PC-9 (cell line): ENCODE results near the gene FUOM.

Source experiments
- CTCF ChIP-seq: fragments of 200-600 bp; sonication (generic); conservative IDR thresholded peaks from 2 replicates; pipeline ENCODE4 v1.6.1; 2017; ENCODE audit warnings: mixed run types, antibody characterized with exemption, mild to moderate bottlenecking, moderate library complexity
- EZH2 ChIP-seq: fragments of 200-600 bp; sonication (generic); IDR thresholded peaks from 2 replicates; pipeline ENCODE4 v1.8.0; 2017; ENCODE audit warnings: antibody characterized with exemption, low read depth

GRCh38 chr10:133344236-133344635, 13.6 kb downstream of the FUOM start:
- no peak for TF ChIP-seq CTCF
- no peak for TF ChIP-seq EZH2
